Measurements from ENCODE around the gene CTBP1. TPM values are rescaled to one million over a fixed set of nuclear protein-coding genes. Genes with fewer than 3 reads are reported as not detected.

Gene CTBP1
- total RNA-seq, 1 donor from 2014 or later, result 171 TPM

- Histone ChIP-seq H3K9ac (no peak overlapping the region), H3K9me3 (ENCODE audit: low read depth) (peaks cover 18% of the 10 kb centered on the region), H2AFZ (replicated peaks) (no peak overlapping the region), H3K36me3 (peaks cover 5% of the 10 kb centered on the region), H4K20me1 (ENCODE audit: low read depth) (peaks cover 17% of the 10 kb centered on the region), H3K27ac (no peak overlapping the region), H3K79me2 (ENCODE audit: low read depth) (peaks cover 23% of the 10 kb centered on the region), H3K4me3 (no peak overlapping the region), H3K4me1 (peaks cover 10% of the 10 kb centered on the region), H3F3A (ENCODE audit: low read depth) (no peaks in the 10 kb centered on the region), H3K27me3 (no peaks in the 10 kb centered on the region), H3K4me2 (no peak overlapping the region)
- Mint-ChIP-seq H3K27me3 (ENCODE audit: insufficient read depth, low read depth) (peaks cover 9% of the 10 kb centered on the region), H3K27ac (no peak overlapping the region), H3K4me3 (peak overlapping the region; percentile 86), H3K4me1 (peaks cover 15% of the 10 kb centered on the region), H3K36me3 (peaks cover 35% of the 10 kb centered on the region), H3K9me3 (peaks cover 51% of the 10 kb centered on the region)
- DNase-seq (ENCODE audit: low spot score), result no peak
- TF ChIP-seq EZH2phosphoT487 (IDR thresholded peaks at IDR 0.05) (no peak), EZH2 (IDR thresholded peaks at IDR 0.05) (no peak)
- TF ChIP-seq, protein P1, sequence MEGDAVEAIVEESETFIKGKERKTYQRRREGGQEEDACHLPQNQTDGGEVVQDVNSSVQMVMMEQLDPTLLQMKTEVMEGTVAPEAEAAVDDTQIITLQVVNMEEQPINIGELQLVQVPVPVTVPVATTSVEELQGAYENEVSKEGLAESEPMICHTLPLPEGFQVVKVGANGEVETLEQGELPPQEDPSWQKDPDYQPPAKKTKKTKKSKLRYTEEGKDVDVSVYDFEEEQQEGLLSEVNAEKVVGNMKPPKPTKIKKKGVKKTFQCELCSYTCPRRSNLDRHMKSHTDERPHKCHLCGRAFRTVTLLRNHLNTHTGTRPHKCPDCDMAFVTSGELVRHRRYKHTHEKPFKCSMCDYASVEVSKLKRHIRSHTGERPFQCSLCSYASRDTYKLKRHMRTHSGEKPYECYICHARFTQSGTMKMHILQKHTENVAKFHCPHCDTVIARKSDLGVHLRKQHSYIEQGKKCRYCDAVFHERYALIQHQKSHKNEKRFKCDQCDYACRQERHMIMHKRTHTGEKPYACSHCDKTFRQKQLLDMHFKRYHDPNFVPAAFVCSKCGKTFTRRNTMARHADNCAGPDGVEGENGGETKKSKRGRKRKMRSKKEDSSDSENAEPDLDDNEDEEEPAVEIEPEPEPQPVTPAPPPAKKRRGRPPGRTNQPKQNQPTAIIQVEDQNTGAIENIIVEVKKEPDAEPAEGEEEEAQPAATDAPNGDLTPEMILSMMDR (IDR thresholded peaks at IDR 0.05), result no peak
Measured at GRCh38 chr4:1250921-1251772, 2.2 kb upstream of the CTBP1 start.

DNA sequence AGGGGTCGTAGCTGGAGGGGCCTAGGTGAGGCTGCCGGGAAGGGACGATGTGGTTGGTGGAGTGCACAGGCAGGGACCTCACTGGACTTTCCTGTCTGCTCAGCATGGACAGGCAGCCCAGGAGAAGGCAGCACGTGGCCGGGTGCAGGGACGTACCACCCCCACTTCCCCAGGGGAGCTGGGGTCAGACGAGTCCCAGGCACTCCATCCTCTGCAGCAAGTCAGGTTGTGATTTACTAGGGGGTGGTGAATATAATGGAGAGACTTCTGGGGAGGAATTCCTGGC lies 1.5 kb upstream of the CTBP1 start:
- no peak for DNase-seq (ENCODE audit: low spot score)
- Histone ChIP-seq H3K4me1 (peaks cover 10% of the 10 kb centered on the region), H3F3A (ENCODE audit: low read depth) (no peaks in the 10 kb centered on the region), H3K79me2 (ENCODE audit: low read depth) (peaks cover 29% of the 10 kb centered on the region), H3K36me3 (peaks cover 5% of the 10 kb centered on the region), H3K4me3 (no peak overlapping the region), H3K27ac (no peak overlapping the region), H2AFZ (replicated peaks) (no peak overlapping the region), H4K20me1 (ENCODE audit: low read depth) (peaks cover 24% of the 10 kb centered on the region), H3K9me3 (ENCODE audit: low read depth) (peaks cover 18% of the 10 kb centered on the region), H3K4me2 (no peak overlapping the region), H3K27me3 (no peaks in the 10 kb centered on the region), H3K9ac (no peak overlapping the region)
- peaks cover 35% of the 10 kb centered on the region for H3K36me3 Mint-ChIP-seq
- H3K9me3 Mint-ChIP-seq, result peaks cover 44% of the 10 kb centered on the region
- TF ChIP-seq, protein P1 (IDR thresholded peaks at IDR 0.05), result no peak
- no peak for TF ChIP-seq EZH2 (IDR thresholded peaks at IDR 0.05)
- no peak for TF ChIP-seq EZH2phosphoT487 (IDR thresholded peaks at IDR 0.05)
- peak overlapping the region; percentile 86 for H3K4me3 Mint-ChIP-seq
- peaks cover 15% of the 10 kb centered on the region for H3K4me1 Mint-ChIP-seq
- H3K27me3 Mint-ChIP-seq (ENCODE audit: insufficient read depth, low read depth), result peaks cover 9% of the 10 kb centered on the region
- H3K27ac Mint-ChIP-seq, result no peak overlapping the region

DNA sequence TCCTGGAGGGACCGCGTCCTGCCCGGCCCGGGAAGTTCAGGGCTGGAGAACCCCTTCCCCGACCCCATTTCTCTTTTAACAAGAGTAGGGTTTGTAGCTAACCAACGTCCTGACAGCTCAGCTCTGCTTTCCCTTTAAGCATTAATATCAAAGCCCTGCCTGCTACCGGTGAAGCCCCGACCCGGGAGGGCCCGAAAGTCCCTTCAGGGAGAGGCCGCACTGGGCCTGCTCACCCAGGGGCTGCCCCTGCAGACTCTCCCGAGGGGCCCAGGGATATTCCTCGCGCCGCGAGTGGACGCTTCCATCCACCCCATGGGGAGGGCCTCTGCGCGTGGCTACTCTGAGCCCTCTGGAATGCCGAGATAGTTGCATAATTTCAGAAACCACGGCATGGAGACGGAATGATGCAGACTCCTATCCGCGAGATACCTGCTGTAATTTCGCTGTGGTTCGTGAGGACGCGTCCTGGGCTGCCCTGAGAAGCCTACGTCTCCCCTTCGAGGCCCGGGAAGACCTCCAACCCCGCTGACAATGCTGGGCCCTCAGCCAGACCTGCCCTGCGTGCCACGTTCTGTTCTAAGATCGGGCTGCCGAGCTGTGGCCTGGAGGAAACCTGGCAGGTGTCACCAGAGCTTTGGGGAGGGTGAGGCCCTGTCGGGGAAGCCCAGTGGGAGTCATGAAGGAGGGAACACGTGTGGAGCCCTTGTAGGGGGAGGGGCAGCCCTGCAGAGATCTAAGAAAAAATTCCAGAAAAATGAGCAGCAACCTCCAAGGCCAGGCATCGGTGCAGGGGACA lies 999 bp upstream of the CTBP1 start:
- peaks cover 9% of the 10 kb centered on the region for H3K27me3 Mint-ChIP-seq (ENCODE audit: insufficient read depth, low read depth)
- H3K4me3 ChIP-seq, result peak overlapping the region; percentile 65
- H4K20me1 ChIP-seq (ENCODE audit: low read depth), result peaks cover 29% of the 10 kb centered on the region
- H3K36me3 ChIP-seq, result peaks cover 5% of the 10 kb centered on the region
- H3K79me2 ChIP-seq (ENCODE audit: low read depth), result peaks cover 35% of the 10 kb centered on the region
- no peaks in the 10 kb centered on the region for H3F3A ChIP-seq (ENCODE audit: low read depth)
- peaks cover 15% of the 10 kb centered on the region for H3K4me1 Mint-ChIP-seq
- TF ChIP-seq, protein P1 (IDR thresholded peaks at IDR 0.05), result no peak
- TF ChIP-seq EZH2phosphoT487 (IDR thresholded peaks at IDR 0.05), result no peak
- TF ChIP-seq EZH2 (IDR thresholded peaks at IDR 0.05), result no peak
- no peak overlapping the region for H3K27ac ChIP-seq
- DNase-seq (ENCODE audit: low spot score), result no peak
- H3K4me2 ChIP-seq, result peak overlapping the region; percentile 94
- H3K4me3 Mint-ChIP-seq, result peak overlapping the region; percentile 86
- no peak overlapping the region for H3K9ac ChIP-seq
- H2AFZ ChIP-seq (replicated peaks), result peak overlapping the region; percentile 92
- H3K27ac Mint-ChIP-seq, result peak overlapping the region; percentile 50
- peaks cover 35% of the 10 kb centered on the region for H3K36me3 Mint-ChIP-seq
- H3K27me3 ChIP-seq, result no peaks in the 10 kb centered on the region
- peaks cover 40% of the 10 kb centered on the region for H3K9me3 Mint-ChIP-seq
- peaks cover 10% of the 10 kb centered on the region for H3K4me1 ChIP-seq
- peaks cover 15% of the 10 kb centered on the region for H3K9me3 ChIP-seq (ENCODE audit: low read depth)
